SK-N-MC (cell line): ENCODE data around the gene CFI.

ENCODE experiments used
- EZH2 ChIP-seq: fragments of 200-600 bp; sonication (generic); IDR thresholded peaks from one replicate; pipeline ENCODE4 v1.6.1; 2017; ENCODE audit warnings: antibody characterized with exemption
- POLR2AphosphoS5 ChIP-seq: IDR thresholded peaks from 2 replicates; pipeline ENCODE4 v1.6.1; 2012; ENCODE audit warnings: mild to moderate bottlenecking, low read depth, low read length, borderline replicate concordance

DNA sequence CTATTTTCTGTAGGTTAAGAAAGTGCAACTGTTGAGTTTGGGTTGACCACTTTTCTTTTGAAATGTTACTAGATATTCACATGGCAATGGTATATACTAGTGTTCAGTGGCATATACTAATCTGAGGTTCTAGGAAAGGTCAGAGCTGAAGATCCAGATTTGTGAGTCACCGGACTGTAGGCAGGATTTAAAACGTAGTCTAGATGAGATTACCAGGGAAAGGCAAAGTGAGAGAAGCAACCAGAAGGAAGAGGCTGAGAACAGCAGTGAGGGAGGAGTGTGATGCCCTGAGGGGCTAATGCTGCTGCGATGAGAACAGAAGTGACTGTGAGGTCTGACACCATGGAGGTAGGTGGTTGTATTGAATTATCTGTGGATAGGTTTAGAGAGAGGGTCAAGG is 62.3 kb downstream of the CFI start:
- no peak for TF ChIP-seq EZH2
- TF ChIP-seq POLR2AphosphoS5: no peak
